ENCODE data around the gene GAL.

Gene GAL

DNA sequence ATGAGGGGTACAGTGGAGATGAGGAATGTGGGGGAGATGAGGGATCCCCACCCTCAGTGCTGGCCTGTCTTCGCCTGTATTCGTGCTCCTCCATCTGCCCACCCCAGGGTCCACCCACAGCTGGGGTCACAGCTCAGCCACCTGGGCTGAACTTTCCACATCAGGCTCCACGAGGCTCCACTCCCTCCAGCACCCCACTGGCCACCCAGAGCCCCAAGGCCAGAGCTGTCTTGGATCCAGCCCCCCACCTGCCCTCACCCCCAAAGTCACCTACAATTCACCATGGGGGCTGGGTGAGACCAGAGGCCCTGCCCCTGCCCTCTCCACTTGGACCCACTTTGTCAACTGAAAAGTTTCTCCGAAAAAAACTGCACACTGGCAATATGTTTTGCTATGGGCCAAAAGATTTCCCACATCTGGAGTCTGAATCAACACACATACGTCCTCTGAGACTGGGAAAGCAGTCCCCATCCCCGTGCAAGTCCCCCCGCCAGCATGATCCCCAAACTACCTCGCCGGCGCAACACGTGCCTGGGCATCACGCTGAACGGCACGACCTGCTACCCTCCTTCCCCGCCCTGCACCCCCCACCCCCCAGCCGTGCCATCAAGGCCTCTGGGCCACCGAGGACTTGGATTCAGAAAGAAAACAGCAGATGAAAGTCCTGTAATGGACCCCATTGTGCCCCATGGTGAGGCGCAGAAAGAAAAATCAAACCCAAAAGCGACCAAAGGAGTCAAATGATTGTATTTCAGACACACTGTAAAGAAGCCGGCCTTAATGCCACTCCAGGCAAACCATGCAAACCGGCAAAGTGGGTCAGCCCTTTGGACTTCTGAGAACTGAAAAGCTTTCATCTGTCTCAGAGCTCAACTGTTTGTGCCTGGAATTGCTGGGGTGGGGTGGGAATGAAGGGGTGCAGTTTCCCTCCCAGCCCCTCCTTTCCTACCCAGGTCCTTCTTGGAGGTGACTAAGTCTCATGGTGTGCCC is 16.5 kb upstream of the GAL start:
- TF ChIP-seq GATA3 (IDR thresholded peaks at IDR 0.05; ENCODE audit: low read depth, low read length) (no peak), GATA2 (IDR thresholded peaks at IDR 0.05; ENCODE audit: low read depth, low read length) (no peak)

- TF ChIP-seq GATA2 (IDR thresholded peaks at IDR 0.05; ENCODE audit: low read depth, low read length) (no peak), GATA3 (IDR thresholded peaks at IDR 0.05; ENCODE audit: low read depth, low read length) (no peak)
These were observed 14.8 kb upstream of the GAL start for GRCh38 chr11:68669301-68670090.

DNA sequence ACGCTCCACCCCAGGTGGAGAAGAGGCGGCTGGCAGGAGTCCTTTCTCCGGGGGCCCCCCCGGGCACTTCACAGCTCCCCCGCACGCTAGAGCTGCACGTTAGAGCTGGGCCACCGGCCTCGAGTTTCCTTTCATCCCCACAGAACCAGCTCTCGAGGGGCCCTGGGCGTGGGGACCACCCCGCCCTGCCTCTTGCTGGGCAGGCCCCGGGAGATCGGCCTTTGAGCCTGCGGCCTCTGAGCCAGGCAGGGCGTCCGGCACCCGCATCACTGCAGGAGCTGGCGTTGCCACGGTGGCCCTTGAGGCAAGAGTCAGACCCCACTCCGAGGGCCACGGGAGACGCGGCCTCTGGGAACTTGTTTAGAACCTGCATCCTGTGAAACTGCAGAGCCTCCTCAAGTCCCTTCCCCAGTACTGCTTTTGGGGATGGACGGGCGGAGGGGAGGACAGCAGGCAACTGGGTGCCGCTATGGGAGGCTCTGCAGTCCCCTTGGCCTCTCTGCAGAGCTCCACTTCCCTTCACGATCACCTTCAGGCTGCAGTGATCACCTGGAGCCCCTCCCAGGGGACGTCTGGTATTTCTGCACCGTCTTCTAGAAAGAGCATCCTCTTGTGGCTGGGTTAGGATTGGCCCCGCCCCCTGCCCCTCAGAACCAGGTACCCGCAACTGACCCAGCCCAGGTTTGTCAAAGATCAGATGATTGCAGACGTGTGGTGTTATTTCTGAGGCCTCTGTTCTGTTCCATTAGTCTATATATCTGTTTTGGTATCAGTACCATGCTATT is 13.9 kb upstream of the GAL start:
- TF ChIP-seq GATA2 (IDR thresholded peaks at IDR 0.05; ENCODE audit: low read depth, low read length) = no peak
- TF ChIP-seq GATA3 (IDR thresholded peaks at IDR 0.05; ENCODE audit: low read depth, low read length) = no peak

DNA sequence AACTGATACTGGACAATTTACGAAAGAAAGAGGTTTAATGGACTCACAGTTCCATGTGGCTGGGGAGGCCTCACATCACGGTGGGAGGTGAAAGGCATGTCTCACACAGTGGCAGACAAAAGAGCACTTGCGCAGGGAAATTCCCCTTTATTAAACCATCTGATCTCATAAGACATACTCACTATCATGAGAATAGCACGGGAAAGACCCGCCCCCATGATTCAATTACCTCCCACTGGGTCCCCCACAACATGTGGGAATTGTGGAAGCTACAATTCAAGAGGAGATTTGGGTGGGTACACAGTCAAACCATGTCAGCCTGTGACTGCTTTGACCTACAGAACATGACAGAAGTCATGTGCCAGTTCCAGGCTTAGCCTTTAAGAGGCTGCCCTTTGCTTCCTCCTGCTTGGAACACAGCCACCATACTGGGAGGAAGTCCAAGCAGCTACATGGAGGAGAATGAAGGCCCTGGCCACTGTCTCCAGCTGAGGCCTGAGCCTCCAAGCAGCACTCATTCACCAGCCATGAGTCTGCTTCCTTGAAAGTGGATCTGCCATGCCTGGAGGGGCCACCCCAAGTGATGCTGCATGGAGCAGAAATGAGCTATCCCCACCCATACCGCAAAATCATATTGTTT is 10.9 kb upstream of the GAL start:
- TF ChIP-seq GATA2 (IDR thresholded peaks at IDR 0.05; ENCODE audit: low read depth, low read length) (no peak), GATA3 (IDR thresholded peaks at IDR 0.05; ENCODE audit: low read depth, low read length) (no peak)

GRCh38 chr11:68673991-68674390 is 10.4 kb upstream of the GAL start:
- no peak for TF ChIP-seq GATA3 (IDR thresholded peaks at IDR 0.05; ENCODE audit: low read depth, low read length)
- no peak for TF ChIP-seq GATA2 (IDR thresholded peaks at IDR 0.05; ENCODE audit: low read depth, low read length)

- TF ChIP-seq GATA2 (IDR thresholded peaks at IDR 0.05; ENCODE audit: low read depth, low read length) (no peak), GATA3 (IDR thresholded peaks at IDR 0.05; ENCODE audit: low read depth, low read length) (no peak)
These were observed 9.9 kb upstream of the GAL start for GRCh38 chr11:68674461-68674860.

DNA sequence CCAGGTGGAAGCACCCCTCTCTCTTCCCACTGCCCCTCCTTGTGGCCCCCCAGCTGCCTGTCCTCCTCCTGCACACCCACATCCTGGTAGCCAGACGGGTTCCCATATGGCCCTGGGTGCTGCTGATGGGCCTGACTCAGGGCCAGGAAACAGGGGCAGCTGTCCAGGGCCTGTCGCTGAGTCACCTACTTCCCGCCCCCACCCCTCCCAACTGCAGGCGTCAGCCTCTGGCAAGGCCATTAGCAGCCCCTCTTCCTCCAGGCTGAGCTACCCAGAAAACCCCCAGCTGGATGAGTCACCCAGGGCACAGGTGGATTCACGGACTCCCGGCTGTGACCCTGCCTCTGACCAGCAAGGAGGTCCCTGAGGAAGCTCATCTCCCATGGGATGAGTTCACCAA is 6.9 kb upstream of the GAL start:
- no peak for TF ChIP-seq GATA2 (IDR thresholded peaks at IDR 0.05; ENCODE audit: low read depth, low read length)
- TF ChIP-seq GATA3 (IDR thresholded peaks at IDR 0.05; ENCODE audit: low read depth, low read length) = no peak

DNA sequence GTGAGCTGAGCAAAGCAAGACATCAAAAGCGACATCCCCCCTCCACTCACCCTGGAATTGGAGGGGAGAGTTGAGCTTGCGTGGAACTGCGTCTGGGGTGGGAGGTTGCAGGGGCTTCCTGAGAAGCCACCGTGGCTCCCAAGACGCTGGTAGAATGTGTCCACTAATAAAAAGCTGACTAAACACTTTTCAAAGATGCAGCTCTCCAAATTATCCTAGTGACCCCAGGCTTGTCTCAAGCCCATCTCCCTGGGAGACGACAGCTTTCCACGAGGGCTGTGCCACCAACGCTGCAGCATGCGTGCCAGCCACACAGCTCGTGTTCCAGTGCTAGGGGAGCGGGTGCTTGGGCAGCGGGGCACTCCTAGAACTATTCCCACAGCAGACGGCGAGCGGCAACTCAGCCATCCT is 6.3 kb upstream of the GAL start:
- TF ChIP-seq GATA3 (IDR thresholded peaks at IDR 0.05; ENCODE audit: low read depth, low read length) = no peak
- no peak for TF ChIP-seq GATA2 (IDR thresholded peaks at IDR 0.05; ENCODE audit: low read depth, low read length)

DNA sequence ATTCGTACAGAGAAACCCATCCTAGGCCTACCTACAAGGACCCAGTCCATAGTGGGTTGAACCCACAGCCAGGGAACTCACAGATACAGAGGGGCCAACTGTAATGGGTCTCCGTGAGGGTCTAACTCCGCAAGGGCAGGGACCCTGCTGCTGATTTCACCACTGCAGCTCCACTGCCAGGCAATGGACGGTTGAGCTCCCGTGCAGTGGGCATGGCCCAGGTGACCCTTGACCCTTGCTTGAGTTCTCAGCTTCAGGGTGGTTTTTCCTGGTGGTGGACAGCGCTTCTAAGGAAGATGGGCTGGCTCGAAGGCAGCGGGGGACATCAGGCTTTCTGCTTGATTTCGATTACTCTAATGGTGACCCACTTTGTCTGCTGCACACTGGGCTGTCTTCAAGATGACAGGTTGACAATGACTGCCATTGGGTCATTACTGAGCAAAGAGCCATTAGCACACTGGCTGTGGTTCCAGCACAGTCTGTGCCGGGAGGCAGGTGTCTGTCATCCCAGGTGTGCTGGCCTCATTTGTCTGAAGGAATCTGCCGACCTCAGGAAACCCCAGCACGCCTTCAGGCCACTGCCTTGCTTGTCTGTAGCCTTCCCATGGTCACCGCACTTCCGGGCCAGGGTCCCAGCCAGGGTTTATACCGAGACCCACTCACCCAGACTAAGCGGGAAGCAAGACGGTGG is 3.7 kb upstream of the GAL start:
- TF ChIP-seq GATA3 (IDR thresholded peaks at IDR 0.05; ENCODE audit: low read depth, low read length) = no peak
- TF ChIP-seq GATA2 (IDR thresholded peaks at IDR 0.05; ENCODE audit: low read depth, low read length) = no peak

DNA sequence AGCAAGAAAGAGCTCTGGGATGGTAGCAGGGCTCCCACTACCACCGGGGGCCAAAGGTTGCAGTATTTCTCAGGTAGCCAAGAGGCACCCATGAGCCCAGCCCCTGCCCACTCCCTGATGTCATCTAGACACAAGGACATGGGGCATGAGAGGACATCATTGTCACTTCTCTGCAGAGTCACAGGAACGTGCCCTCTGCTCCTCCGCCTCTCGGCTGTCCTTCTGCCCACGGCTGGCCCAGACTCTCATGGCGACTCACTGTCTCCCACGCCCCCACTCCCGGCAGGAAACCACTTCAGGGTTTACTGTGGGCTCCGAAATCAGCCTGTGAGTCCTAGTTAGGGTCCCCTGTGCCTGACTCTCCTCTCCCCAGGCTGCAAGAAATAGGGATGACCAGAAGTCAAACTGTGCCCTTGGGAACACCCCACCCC is 1.8 kb upstream of the GAL start:
- TF ChIP-seq GATA2 (IDR thresholded peaks at IDR 0.05; ENCODE audit: low read depth, low read length) (no peak), GATA3 (IDR thresholded peaks at IDR 0.05; ENCODE audit: low read depth, low read length) (no peak)

DNA sequence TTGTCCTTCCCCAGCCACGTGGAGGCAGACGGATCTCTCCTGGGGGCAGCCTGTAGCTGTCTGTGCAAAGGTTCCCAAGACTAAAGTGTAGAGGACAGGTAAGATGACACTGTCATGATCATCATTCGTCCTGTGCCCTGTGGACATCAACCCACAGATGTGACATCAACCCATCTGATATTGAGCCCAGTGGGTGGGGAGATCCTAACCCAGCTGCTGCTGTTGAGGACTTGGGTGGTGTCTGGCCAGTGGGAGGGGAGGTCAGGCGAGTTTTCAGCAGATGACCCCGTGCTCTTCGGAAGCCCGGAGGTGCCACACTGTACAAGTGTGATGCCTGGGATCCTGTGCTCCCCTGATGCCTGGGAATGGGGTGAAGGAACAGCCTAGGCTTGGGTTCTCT is 1.2 kb upstream of the GAL start:
- TF ChIP-seq GATA2 (IDR thresholded peaks at IDR 0.05; ENCODE audit: low read depth, low read length) = no peak
- TF ChIP-seq GATA3 (IDR thresholded peaks at IDR 0.05; ENCODE audit: low read depth, low read length) = no peak

- TF ChIP-seq GATA2 (IDR thresholded peaks at IDR 0.05; ENCODE audit: low read depth, low read length) (no peak), GATA3 (IDR thresholded peaks at IDR 0.05; ENCODE audit: low read depth, low read length) (no peak)
These were observed 584 bp upstream of the GAL start for GRCh38 chr11:68683536-68684384.

Measured in SH-SY5Y (cell line).